ENCODE measurements around the gene SLC38A8.

SLC38A8 gene

DNA sequence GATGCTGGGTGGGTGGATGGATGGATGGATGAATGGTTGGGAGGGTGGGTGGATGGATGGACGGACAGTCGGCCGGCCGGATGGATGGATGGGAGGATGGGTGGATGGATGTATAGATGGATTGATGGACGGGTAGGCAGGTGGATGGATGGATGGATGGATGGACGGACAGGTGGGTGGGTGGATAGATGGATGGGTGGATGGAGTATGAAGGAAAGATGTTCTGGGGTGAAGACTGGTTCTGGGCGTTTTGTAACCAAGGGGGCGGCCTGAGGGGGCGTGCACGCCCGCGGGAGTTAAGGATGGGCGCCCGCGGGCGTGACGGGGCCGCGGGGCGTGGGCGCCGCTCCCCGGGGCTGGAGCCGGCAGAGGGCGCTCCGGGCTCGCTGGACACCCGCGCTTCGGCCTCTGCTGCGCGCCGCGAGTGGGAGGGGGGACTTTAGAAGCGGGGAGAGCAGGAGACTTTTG lies 74.7 kb downstream of the SLC38A8 start, which contains the start of gene NECAB2:
NECAB2 (plus strand) TSS at position 407 of the 468 bp plus-strand sequence. CDS start 405 bp downstream, outside the sequence.
- DNase-seq, result no peak

DNA sequence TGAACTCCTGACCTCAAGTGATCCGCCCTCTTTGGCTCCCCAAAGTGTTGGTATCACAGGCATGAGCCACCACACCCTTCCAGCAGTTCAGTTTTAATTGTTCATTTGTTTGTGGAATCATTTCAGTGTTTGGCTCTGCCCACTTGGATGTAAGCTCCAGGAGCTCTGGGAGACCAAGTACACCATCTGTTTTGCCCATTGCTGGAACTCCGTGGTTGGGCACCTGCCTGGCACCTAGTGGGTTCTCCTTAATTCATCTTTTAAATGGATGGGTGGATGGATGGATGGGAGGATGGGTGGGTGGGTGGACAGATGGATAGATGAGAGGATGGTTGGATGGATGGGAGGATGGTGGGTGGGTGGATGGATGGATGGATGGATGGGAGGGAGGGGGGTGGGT lies 75.5 kb downstream of the SLC38A8 start:
- DNase-seq, result no peak

DNA sequence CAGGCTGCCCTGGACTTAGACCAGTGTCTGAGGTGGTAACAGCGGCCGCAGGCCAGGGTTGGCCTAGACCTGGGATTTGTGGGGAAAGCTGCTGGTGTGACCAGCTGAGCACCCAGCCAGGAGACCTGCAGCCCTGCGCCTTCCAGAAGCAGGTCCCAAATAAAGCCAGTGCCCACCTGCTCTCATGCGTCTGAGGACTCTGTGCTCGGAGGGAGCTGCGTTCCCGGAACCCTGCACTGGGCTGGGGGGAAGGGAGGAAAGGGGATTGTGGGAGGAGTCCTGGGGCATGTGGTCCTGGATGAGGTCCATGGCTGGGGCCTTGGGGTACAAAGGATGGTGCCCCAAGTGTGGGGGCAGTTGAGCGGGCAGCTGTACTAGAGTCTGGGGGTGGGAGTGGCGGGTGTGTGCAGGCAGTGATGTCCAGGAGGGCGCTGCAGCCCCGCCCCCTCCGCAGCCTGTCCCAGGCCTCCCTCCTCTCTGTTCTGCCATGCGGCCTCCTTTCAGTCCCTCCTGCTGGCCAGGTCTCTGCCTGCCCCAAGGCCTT lies 76.4 kb downstream of the SLC38A8 start:
- DNase-seq, result no peak

DNA sequence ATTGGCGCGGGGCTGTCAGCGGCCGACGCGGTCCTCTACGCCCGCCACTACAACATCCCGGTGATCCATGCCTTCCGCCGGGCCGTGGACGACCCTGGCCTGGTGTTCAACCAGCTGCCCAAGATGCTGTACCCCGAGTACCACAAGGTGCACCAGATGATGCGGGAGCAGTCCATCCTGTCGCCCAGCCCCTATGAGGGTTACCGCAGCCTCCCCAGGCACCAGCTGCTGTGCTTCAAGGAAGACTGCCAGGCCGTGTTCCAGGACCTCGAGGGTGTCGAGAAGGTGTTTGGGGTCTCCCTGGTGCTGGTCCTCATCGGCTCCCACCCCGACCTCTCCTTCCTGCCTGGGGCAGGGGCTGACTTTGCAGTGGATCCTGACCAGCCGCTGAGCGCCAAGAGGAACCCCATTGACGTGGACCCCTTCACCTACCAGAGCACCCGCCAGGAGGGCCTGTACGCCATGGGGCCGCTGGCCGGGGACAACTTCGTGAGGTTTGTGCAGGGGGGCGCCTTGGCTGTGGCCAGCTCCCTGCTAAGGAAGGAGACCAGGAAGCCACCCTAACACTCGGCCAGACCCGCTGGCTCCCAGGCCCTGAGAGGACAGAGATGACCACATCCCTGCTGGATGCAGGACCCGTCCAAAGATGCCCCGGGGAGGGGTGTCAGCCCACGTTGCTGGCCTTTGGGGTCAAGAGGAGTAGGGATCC lies 77.0 kb downstream of the SLC38A8 start:
- no peak for DNase-seq

DNA sequence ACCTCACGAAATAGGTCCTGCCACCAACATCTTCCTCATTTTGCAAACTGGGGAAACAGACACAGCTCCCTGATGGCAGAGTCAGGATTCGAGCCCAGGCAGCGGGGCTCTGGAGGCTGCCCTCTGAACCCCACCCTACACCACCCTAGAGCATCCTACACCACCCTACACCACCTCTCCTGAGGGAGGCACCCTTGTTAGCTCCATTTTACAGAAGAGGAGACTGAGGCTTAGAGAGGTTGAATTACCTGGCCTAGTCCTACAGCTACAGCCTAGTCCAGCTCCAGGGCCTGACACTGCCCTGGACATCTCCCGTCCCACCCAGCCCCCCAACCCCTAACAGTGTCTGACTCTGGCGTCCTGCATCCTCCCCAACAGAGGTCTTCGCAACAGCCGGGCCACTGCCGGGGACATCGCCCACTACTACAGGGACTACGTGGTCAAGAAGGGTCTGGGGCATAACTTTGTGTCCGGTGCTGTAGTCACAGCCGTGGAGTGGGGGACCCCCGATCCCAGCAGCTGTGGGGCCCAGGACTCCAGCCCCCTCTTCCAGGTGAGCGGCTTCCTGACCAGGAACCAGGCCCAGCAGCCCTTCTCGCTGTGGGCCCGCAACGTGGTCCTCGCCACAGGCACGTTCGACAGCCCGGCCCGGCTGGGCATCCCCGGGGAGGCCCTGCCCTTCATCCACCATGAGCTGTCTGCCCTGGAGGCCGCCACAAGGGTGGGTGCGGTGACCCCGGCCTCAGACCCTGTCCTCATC lies 77.7 kb downstream of the SLC38A8 start:
- no peak for DNase-seq

DNA sequence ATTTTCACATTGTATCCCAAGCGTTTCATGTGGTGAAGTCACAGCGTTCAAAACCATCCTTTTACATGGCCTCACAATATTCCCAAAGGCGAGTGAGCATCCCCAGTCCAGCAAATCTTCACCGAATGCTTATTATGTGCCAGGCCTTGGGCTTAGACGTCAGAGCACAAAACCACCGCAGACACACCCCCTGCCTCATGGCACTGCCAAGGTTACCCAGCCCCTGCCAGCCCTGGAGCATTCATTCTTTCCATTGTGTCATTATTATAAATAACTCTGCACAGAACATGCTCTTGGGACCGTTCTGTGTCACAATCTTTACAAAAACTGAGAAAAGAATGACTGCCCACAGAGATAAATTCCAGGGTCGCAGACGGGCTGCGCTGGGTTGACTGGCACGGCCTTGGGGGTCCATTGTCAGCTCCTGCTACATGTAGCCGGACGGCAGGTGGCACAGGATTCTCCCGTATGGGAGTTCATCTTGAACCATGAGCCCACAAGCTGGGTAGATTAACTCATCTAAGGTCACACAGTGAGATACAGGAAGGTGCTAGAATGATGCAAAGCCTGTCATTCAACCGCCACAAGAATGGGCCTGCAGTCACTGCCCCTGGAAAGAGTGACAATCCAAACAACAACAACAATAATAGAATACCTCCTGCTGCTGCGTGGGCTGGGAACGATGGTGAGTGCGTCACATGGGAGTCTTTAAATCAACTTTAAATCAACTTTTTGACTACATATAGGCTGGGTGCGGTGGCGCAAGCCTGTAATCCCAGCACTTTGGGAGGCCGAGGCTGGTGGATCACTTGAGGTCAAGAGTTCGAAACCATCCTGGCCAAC lies 79.1 kb downstream of the SLC38A8 start:
- no peak for DNase-seq

DNA sequence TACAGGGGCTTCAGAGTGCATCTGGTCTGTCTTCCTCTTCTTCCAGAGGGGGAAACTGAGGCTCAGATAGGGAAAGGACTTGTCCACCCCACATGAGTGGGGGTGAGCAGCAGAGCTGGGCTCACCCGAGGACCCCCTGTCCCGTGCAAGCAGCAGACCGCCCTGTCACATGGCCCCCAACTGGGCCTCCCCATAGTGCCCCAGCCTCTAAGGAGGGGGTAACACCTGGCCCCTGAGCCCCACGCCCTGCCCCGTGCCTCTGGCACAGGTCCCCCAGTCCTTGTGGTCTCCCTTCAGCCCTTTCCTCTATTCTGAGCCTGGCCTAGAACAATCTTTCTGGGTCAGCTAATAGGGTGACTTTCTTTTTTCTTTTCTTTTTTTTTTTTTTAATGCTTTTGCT lies 81.0 kb downstream of the SLC38A8 start:
- DNase-seq, result no peak

DNA sequence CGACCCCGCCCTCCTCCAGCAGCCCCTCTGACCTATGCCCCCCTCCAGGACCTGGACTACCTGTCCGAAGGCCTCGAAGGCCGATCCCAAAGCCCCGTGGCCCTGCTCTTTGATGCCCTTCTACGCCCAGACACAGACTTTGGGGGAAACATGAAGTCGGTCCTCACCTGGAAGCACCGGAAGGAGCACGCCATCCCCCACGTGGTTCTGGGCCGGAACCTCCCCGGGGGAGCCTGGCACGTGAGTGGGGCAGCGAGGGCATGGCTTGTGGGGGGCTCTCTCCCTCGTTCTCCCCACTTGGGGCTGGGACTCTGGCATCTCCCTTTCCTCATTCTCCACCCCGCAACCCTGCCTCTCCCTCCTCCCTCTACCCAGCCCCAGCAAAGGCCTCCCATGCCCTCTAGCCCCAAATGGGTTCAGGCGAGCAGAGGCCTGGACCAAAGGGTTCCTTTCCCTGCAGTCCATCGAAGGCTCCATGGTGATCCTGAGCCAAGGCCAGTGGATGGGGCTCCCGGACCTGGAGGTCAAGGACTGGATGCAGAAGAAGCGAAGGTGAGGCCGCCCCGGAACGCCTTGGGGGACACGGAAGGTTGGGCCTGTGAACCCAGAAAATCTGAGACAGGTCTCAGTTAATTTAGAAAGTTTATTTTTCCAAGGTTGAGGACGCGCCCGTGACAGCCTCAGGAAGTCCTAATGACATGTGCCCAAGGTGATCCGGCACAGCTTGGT lies 81.9 kb downstream of the SLC38A8 start:
- DNase-seq, result no peak
